ENCODE data around the gene CYP8B1.

The CYP8B1 gene, protein sequence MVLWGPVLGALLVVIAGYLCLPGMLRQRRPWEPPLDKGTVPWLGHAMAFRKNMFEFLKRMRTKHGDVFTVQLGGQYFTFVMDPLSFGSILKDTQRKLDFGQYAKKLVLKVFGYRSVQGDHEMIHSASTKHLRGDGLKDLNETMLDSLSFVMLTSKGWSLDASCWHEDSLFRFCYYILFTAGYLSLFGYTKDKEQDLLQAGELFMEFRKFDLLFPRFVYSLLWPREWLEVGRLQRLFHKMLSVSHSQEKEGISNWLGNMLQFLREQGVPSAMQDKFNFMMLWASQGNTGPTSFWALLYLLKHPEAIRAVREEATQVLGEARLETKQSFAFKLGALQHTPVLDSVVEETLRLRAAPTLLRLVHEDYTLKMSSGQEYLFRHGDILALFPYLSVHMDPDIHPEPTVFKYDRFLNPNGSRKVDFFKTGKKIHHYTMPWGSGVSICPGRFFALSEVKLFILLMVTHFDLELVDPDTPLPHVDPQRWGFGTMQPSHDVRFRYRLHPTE

GRCh38 chr3:42875325-42876151 lies at the start of gene CYP8B1:
Gene CYP8B1 (minus strand): TSS chr3:42875879. CDS start chr3:42875816, 63 bp downstream.
- no peak for DNase-seq

DNA sequence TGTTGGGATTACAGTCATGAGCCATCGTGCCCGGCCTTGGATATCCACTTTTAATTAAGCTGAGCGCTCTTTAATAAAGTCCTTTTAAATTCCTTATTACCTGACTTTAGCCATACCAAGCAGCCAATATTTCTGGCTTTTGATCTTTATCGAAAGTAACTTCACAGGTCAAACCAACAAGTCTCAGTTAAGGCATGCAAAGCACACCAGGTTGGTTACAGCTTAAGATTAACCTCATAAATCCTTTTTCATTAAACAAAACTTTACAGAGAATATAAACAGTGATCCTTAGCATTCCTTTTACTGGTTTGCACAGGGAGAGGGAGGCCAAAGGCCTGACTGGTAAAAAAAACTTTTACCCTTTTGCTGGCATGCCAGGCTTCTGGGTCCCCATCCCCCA lies 47.9 kb upstream of the CYP8B1 start:
- DNase-seq = no peak

DNA sequence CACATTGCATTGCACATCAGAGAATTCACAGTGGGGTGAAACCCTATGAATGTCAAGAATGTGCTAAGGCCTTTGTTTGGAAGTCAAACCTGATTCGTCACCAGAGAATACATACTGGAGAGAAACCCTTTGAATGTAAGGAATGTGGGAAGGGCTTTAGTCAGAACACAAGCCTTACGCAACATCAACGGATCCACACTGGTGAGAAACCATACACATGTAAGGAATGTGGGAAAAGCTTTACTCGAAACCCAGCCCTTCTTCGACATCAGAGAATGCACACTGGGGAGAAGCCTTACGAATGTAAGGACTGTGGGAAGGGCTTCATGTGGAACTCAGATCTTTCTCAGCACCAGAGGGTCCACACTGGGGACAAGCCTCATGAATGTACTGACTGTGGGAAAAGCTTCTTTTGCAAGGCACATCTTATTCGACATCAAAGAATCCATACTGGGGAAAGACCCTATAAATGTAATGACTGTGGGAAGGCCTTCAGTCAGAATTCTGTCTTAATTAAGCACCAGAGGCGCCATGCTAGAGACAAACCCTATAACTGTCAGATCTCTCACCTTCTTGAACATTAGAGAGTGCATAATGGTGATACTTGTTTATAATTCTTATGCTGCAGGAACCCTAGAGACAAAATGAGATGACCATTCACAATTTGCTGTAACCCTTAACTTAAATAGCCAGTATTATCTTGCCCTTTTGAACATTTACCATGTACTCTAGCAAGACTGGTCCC lies 39.3 kb upstream of the CYP8B1 start:
- no peak for DNase-seq

DNA sequence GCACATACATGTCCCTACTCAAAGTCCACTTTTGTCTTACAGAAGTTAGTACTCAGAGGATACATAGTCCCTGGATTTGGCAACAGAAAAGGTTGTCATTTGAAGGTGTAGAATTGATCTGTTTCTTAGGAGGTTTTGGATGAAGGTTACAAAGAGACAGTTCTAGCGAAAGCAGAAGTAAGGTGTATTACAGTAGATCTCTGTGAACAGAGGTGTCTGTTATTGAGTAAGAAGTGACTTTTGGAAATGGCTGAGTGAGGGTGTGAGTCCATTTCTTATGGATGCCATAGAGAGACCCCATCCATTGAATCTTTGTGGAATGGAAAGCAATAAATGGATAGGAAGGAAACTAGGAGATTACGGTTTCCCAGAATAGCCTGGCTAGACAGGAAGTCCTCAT lies 35.9 kb upstream of the CYP8B1 start:
- no peak for DNase-seq

- DNase-seq = no peak
These were observed 33.0 kb upstream of the CYP8B1 start for GRCh38 chr3:42908675-42909074.

GRCh38 chr3:42906848-42907183 lies 31.1 kb upstream of the CYP8B1 start:
- no peak for DNase-seq

DNA sequence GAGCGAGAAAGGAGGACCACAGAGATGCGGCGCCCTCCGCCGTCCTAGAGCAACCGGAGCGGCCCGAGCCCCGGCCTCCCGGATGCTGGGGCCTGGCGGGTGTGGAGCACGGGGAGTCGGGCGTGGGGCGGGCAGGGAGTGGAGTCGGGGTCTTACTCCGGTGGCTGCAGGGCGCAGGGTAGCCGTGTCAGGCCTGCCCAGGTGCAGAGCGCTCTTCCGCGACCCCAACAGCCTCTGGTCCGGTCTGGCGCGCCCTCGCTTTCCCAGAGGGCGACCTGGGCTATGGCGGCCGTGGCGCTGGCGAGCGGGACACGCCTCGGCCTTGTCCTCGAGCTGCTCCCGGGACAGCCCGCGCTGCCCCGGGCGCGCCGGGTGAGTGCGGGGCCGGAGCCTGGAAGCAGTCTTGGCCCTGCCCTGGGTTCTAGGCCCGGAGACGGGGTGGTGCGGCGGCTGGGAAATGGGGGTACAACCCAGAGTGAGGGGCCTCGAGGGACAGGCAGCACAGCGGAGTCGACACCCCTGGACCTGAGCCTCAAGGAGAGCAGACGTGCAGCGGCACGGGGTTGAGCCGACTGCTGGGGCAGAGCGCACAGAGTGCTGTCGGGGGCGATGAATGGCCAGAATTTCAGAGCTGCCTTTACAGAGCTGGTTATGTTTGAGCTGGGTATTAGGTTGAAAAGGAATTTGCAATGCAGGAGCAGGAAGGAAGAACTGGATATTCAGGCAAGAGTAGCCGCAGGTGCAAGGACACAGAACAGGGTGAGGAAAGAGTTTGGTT lies 30.6 kb upstream of the CYP8B1 start, which contains the start of gene ZNF662:
ZNF662 (plus strand) TSS at position 73 of the 778 bp plus-strand sequence. CDS start 1,973 bp downstream, outside the sequence.
- DNase-seq = peak; percentile 71

GRCh38 chr3:42905740-42906069 lies 30.0 kb upstream of the CYP8B1 start:
- DNase-seq = no peak

GRCh38 chr3:42904076-42904475 lies 28.4 kb upstream of the CYP8B1 start:
- no peak for DNase-seq

DNA sequence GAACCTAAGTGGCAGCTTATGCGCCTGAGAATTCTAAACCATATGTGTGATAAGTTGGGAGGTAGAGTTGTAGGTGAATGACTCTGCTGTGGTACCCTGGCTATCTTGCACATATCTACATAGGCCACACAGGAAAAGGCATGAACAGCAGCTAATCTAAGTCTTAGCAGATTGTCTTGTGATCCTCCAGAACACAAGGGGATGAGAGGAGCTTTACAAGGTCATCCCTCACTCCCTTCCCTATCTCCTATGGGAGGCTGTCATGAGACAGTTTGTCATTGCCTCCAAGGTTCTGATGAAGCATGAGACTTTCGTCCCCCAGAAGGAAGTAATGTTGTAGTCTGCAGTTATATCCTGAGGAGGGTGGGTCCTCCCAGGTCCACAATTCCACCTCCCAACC lies 26.6 kb upstream of the CYP8B1 start:
- DNase-seq = no peak

DNA sequence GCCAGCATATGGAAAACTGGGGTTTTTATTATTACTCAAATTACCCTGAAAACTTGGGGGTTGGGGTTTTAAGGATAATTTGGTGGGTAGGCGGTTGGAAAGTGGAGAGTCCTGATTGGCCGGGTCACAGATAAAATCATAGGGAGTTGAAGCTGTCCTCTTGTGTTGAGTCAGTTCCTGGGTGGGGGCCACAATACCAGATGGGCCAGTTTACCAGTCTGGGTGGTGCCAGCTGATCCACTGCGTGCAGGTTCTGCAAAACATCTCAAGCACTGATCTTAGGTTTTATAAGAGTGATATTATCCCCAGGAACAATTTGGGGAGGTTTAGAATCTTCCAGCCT lies 25.4 kb upstream of the CYP8B1 start:
- DNase-seq = no peak

DNA sequence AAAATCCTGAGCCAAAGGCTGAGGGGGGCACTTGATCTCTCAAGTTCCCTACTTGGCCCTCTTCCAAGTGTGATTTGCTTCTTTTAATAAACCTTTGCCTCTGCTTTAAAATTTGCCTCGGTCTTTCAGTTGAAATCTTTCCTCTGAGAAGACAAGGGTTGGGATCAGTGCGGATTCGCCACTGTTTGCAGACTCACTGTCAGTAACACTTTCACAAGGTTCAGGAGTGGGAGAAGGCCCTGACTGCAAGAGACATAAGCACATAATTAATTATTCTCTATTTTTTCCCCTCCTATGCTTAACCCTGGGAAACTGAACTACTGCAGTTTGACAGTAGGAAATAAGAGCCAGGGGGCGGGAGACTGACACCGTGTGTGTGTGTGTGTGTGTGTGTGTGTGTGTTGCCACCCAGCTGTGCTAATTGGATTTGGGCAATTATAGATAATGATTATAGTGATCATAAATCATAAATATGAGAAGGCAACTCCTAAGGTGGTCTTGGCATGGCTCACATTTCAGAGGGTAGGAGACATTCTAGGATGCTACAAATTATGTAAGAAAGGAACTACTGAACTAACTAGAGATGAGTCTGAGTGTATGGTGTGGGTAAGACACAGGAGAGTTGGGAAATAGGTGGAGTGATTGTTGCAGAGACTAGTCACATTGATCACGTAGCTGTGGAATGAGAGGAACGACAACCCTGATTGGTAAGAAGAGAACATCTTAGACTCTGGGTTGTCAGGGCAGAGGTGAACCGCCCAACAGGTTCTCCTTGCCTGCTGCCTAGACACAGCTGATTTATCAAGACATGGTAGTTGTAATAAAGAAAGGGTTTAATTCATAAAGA lies 24.8 kb upstream of the CYP8B1 start:
- DNase-seq = peak; percentile 58

DNA sequence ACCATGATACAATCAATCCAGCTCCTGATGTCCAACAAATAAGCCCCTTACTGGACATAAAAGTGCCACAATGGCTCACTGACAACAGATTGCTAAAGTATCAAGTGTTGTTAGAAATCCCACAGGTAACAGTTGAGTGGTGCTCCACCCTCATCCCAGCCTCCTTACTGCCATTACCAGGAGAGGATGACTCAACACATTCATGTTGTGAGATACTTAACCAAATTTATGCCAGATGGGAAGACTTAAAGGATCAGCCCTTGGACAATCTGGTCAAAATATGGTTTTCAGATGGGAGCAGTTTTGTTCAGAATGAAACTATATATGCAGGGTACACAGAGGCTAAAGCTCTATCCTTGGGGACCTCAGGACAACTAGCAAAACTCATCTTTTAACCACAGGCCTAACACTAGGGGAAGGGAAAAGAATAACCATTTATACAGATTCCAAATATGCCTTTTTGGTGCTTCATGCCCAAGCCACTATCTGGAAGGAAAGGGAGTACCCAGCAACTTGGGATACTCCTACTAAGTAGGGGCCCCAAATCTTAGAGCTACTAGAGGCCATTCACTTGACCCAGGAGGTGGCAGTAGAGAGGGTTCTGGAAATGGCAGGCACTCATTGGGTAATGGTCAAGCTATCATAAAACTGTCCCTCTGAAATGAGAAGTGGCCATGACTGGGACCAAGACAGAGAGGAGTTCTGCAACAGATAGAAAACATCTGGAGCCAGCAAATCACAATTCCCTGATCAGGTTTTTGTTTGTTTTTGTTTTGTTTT lies 23.4 kb upstream of the CYP8B1 start:
- peak; percentile 20 for DNase-seq

DNA sequence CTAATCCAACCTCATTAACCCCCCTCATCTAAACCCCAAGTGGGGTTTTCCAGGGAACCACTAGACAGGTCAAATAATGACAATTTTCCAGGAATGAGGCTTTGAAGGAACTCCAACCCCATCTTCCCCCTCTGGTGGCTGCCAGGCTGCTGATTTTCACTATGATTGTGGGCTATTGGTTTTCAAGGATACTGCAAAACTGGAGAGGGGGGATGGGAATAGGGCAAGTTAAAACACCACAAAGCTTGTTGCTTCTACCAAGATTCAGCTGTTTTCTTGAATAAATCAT lies 19.8 kb upstream of the CYP8B1 start:
- peak; percentile 8 for DNase-seq

GRCh38 chr3:42894698-42895579 lies 19.3 kb upstream of the CYP8B1 start:
- DNase-seq = no peak

- no peak for DNase-seq
These were observed 17.1 kb upstream of the CYP8B1 start for GRCh38 chr3:42892807-42893206.

- DNase-seq = no peak
These were observed 16.5 kb upstream of the CYP8B1 start for GRCh38 chr3:42892169-42892568.

- no peak for DNase-seq
These were observed 15.4 kb upstream of the CYP8B1 start for GRCh38 chr3:42891042-42891441.

DNA sequence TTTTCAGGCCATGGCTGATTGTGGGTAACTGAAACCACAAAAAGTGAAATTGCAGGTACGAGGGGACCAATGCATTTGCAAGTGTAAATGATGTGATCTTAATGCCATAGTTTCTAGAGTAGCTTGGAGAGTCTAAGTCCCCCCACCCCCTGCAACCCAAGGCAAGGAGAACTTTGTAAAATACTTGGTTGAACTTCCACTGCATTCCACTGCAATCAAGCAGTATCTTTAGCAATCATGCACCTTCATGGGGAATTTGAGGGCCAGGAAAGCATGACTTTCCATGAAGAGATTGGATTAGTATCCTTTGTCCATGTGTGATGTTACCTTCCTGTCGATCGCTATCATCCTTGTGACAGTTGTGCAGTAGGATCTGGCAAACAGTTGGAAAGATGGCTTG lies 11.4 kb upstream of the CYP8B1 start:
- no peak for DNase-seq

GRCh38 chr3:42886294-42886822 lies 10.7 kb upstream of the CYP8B1 start:
- peak; percentile 5 for DNase-seq

All from NCI-H69 (cell line).